ENCODE results near the gene UBLCP1. TPM values are rescaled to one million over a fixed set of nuclear protein-coding genes. Genes with fewer than 3 reads are reported as not detected.

The UBLCP1 gene, protein sequence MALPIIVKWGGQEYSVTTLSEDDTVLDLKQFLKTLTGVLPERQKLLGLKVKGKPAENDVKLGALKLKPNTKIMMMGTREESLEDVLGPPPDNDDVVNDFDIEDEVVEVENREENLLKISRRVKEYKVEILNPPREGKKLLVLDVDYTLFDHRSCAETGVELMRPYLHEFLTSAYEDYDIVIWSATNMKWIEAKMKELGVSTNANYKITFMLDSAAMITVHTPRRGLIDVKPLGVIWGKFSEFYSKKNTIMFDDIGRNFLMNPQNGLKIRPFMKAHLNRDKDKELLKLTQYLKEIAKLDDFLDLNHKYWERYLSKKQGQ
- polyA plus RNA-seq (2013, experiment 1 of 2): 44.3 TPM
- 49.8 TPM for polyA plus RNA-seq (2013, experiment 2 of 2)

- no peaks in the 10 kb centered on the region for H3K9me3 ChIP-seq (ENCODE audit: insufficient read depth, low read depth, low read length)
- H3K27ac ChIP-seq (ENCODE audit: low read depth, low read length): peak within 1 kb of the TSS; percentile 86
- under 1% methylated on average over 54 of the region's 54 CpGs for WGBS
- H3K36me3 ChIP-seq (ENCODE audit: insufficient read depth, low read length): no peaks in the 10 kb centered on the region
- peak within 1 kb of the TSS; percentile 79 for H3K4me3 ChIP-seq (ENCODE audit: low read length)
- H3K27me3 ChIP-seq (ENCODE audit: insufficient read depth, low read length): peaks cover 34% of the 10 kb centered on the region
- peak within 1 kb of the TSS; percentile 84 for H3K9ac ChIP-seq (ENCODE audit: low read depth, low read length)
- H3K4me1 ChIP-seq (ENCODE audit: insufficient read depth, low read length): 0 out of 2 replicates have a peak, but pooled peaks cover 5% of the 10 kb centered on the region
Measured at GRCh38 chr5:159262859-159263568, at the start of gene UBLCP1. Gene UBLCP1, plus strand, starts transcription at chr5:159263290. Its CDS starts 5,626 bp downstream, at chr5:159268916.

DNA sequence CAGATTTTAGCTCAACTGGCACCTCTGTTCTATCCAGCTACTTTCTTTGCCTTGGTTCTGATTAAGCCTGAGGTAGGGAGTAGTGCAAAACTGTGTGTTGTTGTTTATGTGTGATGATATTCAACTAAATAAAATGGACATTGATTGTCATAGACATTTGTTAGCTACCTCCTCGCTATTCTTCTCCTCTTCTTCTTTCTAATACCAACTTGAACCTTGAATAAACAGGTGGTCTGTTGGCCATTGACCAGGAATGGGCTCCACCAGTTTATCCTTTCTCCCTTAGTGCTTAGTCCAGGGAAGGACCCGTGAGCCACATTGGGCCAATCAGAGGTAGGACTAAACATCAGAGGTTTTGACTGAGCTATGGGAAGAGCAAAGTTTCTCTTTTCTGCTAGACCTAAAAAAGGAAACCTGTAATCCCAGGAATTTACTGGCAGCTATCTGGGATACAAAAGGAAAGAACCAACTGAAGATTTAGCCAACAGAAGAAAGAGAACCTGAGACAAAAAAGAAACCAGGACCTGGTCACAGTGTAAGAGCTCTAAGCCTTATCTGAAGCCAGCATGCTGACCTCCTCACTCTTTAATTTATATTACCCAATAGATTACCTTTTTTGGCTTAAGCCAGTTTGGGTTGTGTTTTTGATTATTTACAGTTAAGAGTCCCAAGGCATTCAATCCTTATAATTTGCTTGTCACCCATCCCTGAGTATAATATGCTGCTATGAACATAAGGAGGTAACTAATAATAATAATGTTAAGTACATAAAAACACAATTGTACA lies 48.4 kb upstream of the UBLCP1 start:
- WGBS: 92% methylated on average over 2 of the region's 2 CpGs
- Histone ChIP-seq H3K4me3 (ENCODE audit: low read length) (no peak overlapping the region), H3K27ac (ENCODE audit: low read depth, low read length) (no peak overlapping the region), H3K36me3 (ENCODE audit: insufficient read depth, low read length) (no peaks in the 10 kb centered on the region), H3K27me3 (ENCODE audit: insufficient read depth, low read length) (peaks cover 15% of the 10 kb centered on the region), H3K9me3 (ENCODE audit: insufficient read depth, low read depth, low read length) (no peaks in the 10 kb centered on the region), H3K9ac (ENCODE audit: low read depth, low read length) (no peak overlapping the region), H3K4me1 (ENCODE audit: insufficient read depth, low read length) (peaks cover 8% of the 10 kb centered on the region)

GRCh38 chr5:159215886-159216285 lies 47.2 kb upstream of the UBLCP1 start:
- no peaks in the 10 kb centered on the region for H3K9me3 ChIP-seq (ENCODE audit: insufficient read depth, low read depth, low read length)
- H3K4me1 ChIP-seq (ENCODE audit: insufficient read depth, low read length): no peaks in the 10 kb centered on the region
- 91% methylated on average over 1 of the region's 3 CpGs for whole genome bisulfite sequencing
- H3K4me3 ChIP-seq (ENCODE audit: low read length): no peak overlapping the region
- H3K27ac ChIP-seq (ENCODE audit: low read depth, low read length): no peak overlapping the region
- H3K36me3 ChIP-seq (ENCODE audit: insufficient read depth, low read length): no peaks in the 10 kb centered on the region
- H3K27me3 ChIP-seq (ENCODE audit: insufficient read depth, low read length): peaks cover 3% of the 10 kb centered on the region
- H3K9ac ChIP-seq (ENCODE audit: low read depth, low read length): no peak overlapping the region

- 95% methylated on average over 2 of the region's 2 CpGs for WGBS
Measured at GRCh38 chr5:159216454-159216853, 46.6 kb upstream of the UBLCP1 start.

DNA sequence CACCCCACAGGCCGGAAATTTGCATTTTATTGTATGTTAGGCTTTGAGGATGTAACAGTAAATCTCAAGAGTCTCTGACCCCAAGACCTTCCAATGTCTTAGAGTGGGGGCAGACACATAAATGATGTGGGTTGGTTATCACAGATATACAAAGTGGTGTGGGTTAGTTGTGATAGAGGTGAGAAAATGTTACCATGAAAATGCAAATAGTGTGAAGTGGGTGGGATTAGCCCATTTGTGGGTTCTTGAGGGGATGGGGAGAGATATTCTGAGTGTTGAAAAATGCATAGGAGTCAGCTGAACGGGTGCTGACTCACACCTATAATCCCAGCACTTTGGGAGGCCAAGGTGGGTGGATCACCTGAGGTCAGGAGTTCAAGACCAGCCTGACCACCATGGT lies 45.9 kb upstream of the UBLCP1 start:
- 81% methylated on average over 2 of the region's 2 CpGs for WGBS
- no peaks in the 10 kb centered on the region for H3K36me3 ChIP-seq (ENCODE audit: insufficient read depth, low read length)
- no peak overlapping the region for H3K9ac ChIP-seq (ENCODE audit: low read depth, low read length)
- no peaks in the 10 kb centered on the region for H3K9me3 ChIP-seq (ENCODE audit: insufficient read depth, low read depth, low read length)
- no peak overlapping the region for H3K27ac ChIP-seq (ENCODE audit: low read depth, low read length)
- H3K4me3 ChIP-seq (ENCODE audit: low read length): no peak overlapping the region
- no peaks in the 10 kb centered on the region for H3K4me1 ChIP-seq (ENCODE audit: insufficient read depth, low read length)
- peaks cover 3% of the 10 kb centered on the region for H3K27me3 ChIP-seq (ENCODE audit: insufficient read depth, low read length)

More at GRCh38 chr5:159216454-159216853, 46.6 kb upstream of the UBLCP1 start:
- no peak overlapping the region for H3K9ac ChIP-seq (ENCODE audit: low read depth, low read length)
- no peak overlapping the region for H3K27ac ChIP-seq (ENCODE audit: low read depth, low read length)
- no peaks in the 10 kb centered on the region for H3K9me3 ChIP-seq (ENCODE audit: insufficient read depth, low read depth, low read length)
- no peaks in the 10 kb centered on the region for H3K36me3 ChIP-seq (ENCODE audit: insufficient read depth, low read length)
- no peaks in the 10 kb centered on the region for H3K4me1 ChIP-seq (ENCODE audit: insufficient read depth, low read length)
- H3K4me3 ChIP-seq (ENCODE audit: low read length): no peak overlapping the region
- peaks cover 3% of the 10 kb centered on the region for H3K27me3 ChIP-seq (ENCODE audit: insufficient read depth, low read length)

DNA sequence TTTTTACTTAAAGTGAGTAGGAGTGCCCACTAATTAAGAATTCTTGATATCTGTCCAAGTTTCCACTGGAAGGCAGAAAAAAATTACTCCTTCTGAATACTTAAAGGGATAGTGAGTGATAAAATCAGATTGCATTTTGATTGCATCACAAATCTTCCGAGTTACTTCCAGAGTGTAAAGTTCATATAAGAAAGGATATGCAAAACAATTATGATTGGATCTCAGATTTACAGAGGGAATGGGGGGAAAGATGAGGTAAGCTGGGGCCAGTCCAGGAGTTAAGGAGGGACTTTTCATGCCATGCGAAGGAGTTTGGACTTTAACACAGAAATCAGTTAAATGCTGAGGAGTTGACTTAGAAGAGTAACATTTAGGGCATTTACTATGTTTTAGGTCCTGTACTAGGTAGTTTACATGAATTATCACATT lies 44.5 kb upstream of the UBLCP1 start:
- Histone ChIP-seq H3K4me1 (ENCODE audit: insufficient read depth, low read length) (no peaks in the 10 kb centered on the region), H3K36me3 (ENCODE audit: insufficient read depth, low read length) (no peaks in the 10 kb centered on the region), H3K27ac (ENCODE audit: low read depth, low read length) (no peak overlapping the region), H3K9ac (ENCODE audit: low read depth, low read length) (no peak overlapping the region), H3K9me3 (ENCODE audit: insufficient read depth, low read depth, low read length) (no peaks in the 10 kb centered on the region), H3K4me3 (ENCODE audit: low read length) (no peak overlapping the region), H3K27me3 (ENCODE audit: insufficient read depth, low read length) (peaks cover 15% of the 10 kb centered on the region)
- 98% methylated on average over 2 of the region's 2 CpGs for WGBS

DNA sequence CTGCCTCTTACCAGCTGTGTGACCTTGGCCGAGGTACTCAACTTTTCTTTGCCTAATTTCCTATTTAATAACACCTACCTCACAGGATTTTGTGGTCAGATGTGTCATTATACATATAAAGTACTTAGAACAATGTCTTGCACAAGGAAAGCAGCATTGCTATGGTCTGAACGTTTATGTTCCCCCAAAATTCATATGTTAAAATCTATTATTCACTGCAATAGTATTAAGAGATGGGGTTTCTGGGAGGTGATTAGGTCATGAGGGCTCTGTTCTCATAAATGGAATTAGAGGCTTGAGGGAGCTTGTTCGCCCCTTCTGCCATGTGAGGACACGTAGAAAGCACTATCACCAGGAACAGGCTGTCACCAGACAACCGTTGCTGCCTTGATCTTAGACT lies 42.9 kb upstream of the UBLCP1 start:
- Histone ChIP-seq H3K36me3 (ENCODE audit: insufficient read depth, low read length) (no peaks in the 10 kb centered on the region), H3K4me1 (ENCODE audit: insufficient read depth, low read length) (no peaks in the 10 kb centered on the region), H3K4me3 (ENCODE audit: low read length) (no peak overlapping the region), H3K27ac (ENCODE audit: low read depth, low read length) (no peak overlapping the region), H3K9me3 (ENCODE audit: insufficient read depth, low read depth, low read length) (no peaks in the 10 kb centered on the region), H3K9ac (ENCODE audit: low read depth, low read length) (no peak overlapping the region), H3K27me3 (ENCODE audit: insufficient read depth, low read length) (peaks cover 27% of the 10 kb centered on the region)
- 98% methylated on average over 4 of the region's 5 CpGs for WGBS

- H3K9ac ChIP-seq (ENCODE audit: low read depth, low read length): no peak overlapping the region
- peaks cover 59% of the 10 kb centered on the region for H3K27me3 ChIP-seq (ENCODE audit: insufficient read depth, low read length)
- no peak overlapping the region for H3K4me3 ChIP-seq (ENCODE audit: low read length)
- H3K4me1 ChIP-seq (ENCODE audit: insufficient read depth, low read length): peaks cover 4% of the 10 kb centered on the region; the same call in 1 of the 2 replicates
- H3K27ac ChIP-seq (ENCODE audit: low read depth, low read length): no peak overlapping the region
- WGBS: 86% methylated on average over 3 of the region's 3 CpGs
- no peaks in the 10 kb centered on the region for H3K9me3 ChIP-seq (ENCODE audit: insufficient read depth, low read depth, low read length)
- H3K36me3 ChIP-seq (ENCODE audit: insufficient read depth, low read length): no peaks in the 10 kb centered on the region
Measured at GRCh38 chr5:159223469-159223868, 39.6 kb upstream of the UBLCP1 start.

DNA sequence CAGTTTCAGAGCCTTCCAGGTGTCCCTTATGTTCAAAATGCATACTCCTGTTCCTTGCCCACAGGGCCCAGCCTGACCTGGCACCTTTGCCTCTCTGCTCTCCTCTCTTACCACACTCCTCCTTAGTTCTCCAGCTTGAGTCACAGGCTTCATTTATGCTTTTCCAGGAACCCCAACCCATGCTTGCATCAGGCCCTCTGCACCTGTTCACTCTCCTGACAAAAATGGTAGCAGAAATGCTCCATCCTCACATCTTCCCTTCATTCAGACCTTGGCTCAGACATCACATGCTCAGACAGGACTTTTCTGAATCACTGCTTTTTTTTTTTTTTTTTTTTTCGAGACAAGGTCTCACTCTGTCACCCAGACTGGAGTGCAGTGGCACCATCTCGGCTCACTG lies 38.6 kb upstream of the UBLCP1 start:
- Histone ChIP-seq H3K4me1 (ENCODE audit: insufficient read depth, low read length) (peaks cover 11% of the 10 kb centered on the region), H3K36me3 (ENCODE audit: insufficient read depth, low read length) (no peaks in the 10 kb centered on the region), H3K4me3 (ENCODE audit: low read length) (no peak overlapping the region), H3K9me3 (ENCODE audit: insufficient read depth, low read depth, low read length) (no peaks in the 10 kb centered on the region), H3K27me3 (ENCODE audit: insufficient read depth, low read length) (peaks cover 68% of the 10 kb centered on the region), H3K27ac (ENCODE audit: low read depth, low read length) (no peak overlapping the region), H3K9ac (ENCODE audit: low read depth, low read length) (no peak overlapping the region)
- WGBS: 88% methylated on average over 2 of the region's 2 CpGs

- no peak overlapping the region for H3K27ac ChIP-seq (ENCODE audit: low read depth, low read length)
Measured at GRCh38 chr5:159226451-159226850, 36.6 kb upstream of the UBLCP1 start.

DNA sequence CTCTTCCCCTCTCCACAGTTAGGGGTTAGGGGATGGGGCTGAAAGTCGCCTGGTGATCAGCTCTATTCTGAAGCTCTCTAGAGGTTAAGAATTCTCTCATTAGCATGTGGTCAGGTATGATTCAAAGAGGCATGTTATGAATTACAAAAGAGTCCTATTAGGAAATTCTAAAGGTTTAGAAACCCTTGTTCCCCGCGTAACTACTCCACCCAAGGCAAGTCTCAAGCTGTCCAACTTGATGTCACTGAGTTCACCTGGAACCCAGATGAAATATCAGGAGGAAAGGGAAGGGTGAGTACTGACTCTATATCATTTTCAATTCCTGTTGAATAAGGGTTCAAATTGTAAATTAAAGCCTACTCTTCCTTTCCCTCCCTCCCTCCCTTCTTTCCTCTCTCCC lies 35.6 kb upstream of the UBLCP1 start:
- Histone ChIP-seq H3K36me3 (ENCODE audit: insufficient read depth, low read length) (no peaks in the 10 kb centered on the region), H3K27me3 (ENCODE audit: insufficient read depth, low read length) (peaks cover 95% of the 10 kb centered on the region), H3K27ac (ENCODE audit: low read depth, low read length) (no peak overlapping the region), H3K9ac (ENCODE audit: low read depth, low read length) (no peak overlapping the region), H3K9me3 (ENCODE audit: insufficient read depth, low read depth, low read length) (no peaks in the 10 kb centered on the region), H3K4me1 (ENCODE audit: insufficient read depth, low read length) (peaks cover 11% of the 10 kb centered on the region), H3K4me3 (ENCODE audit: low read length) (no peak overlapping the region)
- WGBS: 50% methylated on average over 1 of the region's 3 CpGs

More at GRCh38 chr5:159226451-159226850, 36.6 kb upstream of the UBLCP1 start:
- Histone ChIP-seq H3K9me3 (ENCODE audit: insufficient read depth, low read depth, low read length) (no peaks in the 10 kb centered on the region), H3K27me3 (ENCODE audit: insufficient read depth, low read length) (peaks cover 88% of the 10 kb centered on the region), H3K4me3 (ENCODE audit: low read length) (no peak overlapping the region), H3K4me1 (ENCODE audit: insufficient read depth, low read length) (peaks cover 11% of the 10 kb centered on the region), H3K36me3 (ENCODE audit: insufficient read depth, low read length) (no peaks in the 10 kb centered on the region), H3K9ac (ENCODE audit: low read depth, low read length) (no peak overlapping the region)

Measured in HUES64 (cell line).